Chondrocyte (in vitro differentiated cells): Measurements from ENCODE around the gene SEL1L3. TPM values are rescaled to one million over a fixed set of nuclear protein-coding genes. Genes with fewer than 3 reads are reported as not detected.

ENCODE experiments used
- DNase-seq: peaks from one replicate; pipeline ENCODE4 v3.0.0; 2021; ENCODE audit warnings: mixed read lengths, low spot score
- H3K27ac Mint-ChIP-seq: one replicate; pipeline ENCODE4 v1.8.0; 2021; ENCODE audit warnings: mild to moderate bottlenecking, moderate library complexity, mixed read lengths; ENCODE audit not compliant: unreplicated experiment
- H3K27me3 Mint-ChIP-seq: 2 replicates; pipeline ENCODE4 v1.8.0; 2021; ENCODE audit warnings: low read depth, mixed read lengths
- H3K36me3 Mint-ChIP-seq: 2 replicates; pipeline ENCODE4 v1.8.0; 2021; ENCODE audit warnings: low read depth, mixed read lengths
- H3K4me1 Mint-ChIP-seq: 2 replicates; pipeline ENCODE4 v1.8.0; 2021; ENCODE audit warnings: low read depth, mild to moderate bottlenecking, mixed read lengths
- H3K4me3 Mint-ChIP-seq: one replicate; pipeline ENCODE4 v1.8.0; 2021; ENCODE audit warnings: mild to moderate bottlenecking, moderate library complexity, mixed read lengths; ENCODE audit not compliant: unreplicated experiment
- H3K9me3 Mint-ChIP-seq: 2 replicates; pipeline ENCODE4 v1.8.0; 2021; ENCODE audit warnings: low read depth, mixed read lengths
- CTCF ChIP-seq: fragments of 200-600 bp; sonication (generic); IDR thresholded peaks from 2 replicates; pipeline ENCODE4 v1.5.0; 2021; ENCODE audit warnings: antibody characterized with exemption, mild to moderate bottlenecking, moderate library complexity
- total RNA-seq: library from RNA; stranded (reverse); gene quantifications from 3 replicates; pipeline ENCODE4 v1.2.1, GENCODE V29; 2021

Gene SEL1L3
- total RNA-seq, 1 donor from 2014 or later: 30.3 TPM

GRCh38 chr4:25883565-25883964, 20.8 kb upstream of the SEL1L3 start:
- DNase-seq: no peak
- Mint-ChIP-seq H3K9me3 (no peaks in the 10 kb centered on the region), H3K27ac (no peak overlapping the region), H3K27me3 (no peaks in the 10 kb centered on the region), H3K4me1 (peaks cover 17% of the 10 kb centered on the region), H3K4me3 (no peak overlapping the region), H3K36me3 (no peaks in the 10 kb centered on the region)
- TF ChIP-seq CTCF: no peak

DNA sequence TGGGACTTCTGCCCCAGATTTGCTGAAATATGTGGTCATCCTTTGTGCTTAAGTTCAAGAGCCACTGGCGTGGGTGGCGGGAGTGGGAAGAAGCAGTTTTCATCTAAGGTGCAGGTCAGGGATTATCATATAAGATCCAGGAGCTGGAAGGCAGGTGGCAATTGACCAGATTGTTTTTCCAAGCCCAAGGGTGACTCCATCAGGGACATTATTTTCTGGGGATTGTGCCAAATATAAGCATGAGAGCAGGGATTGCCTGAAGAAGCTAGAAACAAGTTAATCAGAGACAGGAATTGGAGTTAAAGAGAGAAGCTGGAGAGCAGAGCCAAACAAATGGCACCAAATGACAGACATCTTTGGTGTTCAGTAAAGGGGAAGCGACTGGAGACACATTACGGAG, 19.4 kb upstream of the SEL1L3 start:
- Mint-ChIP-seq H3K4me3 (no peak overlapping the region), H3K4me1 (peaks cover 17% of the 10 kb centered on the region), H3K36me3 (no peaks in the 10 kb centered on the region), H3K27me3 (no peaks in the 10 kb centered on the region), H3K27ac (no peak overlapping the region), H3K9me3 (no peaks in the 10 kb centered on the region)
- DNase-seq: no peak
- TF ChIP-seq CTCF: no peak

- DNase-seq: no peak
- TF ChIP-seq CTCF: no peak
- no peaks in the 10 kb centered on the region for H3K9me3 Mint-ChIP-seq
- H3K36me3 Mint-ChIP-seq: no peaks in the 10 kb centered on the region
- no peaks in the 10 kb centered on the region for H3K27me3 Mint-ChIP-seq
- no peak overlapping the region for H3K4me3 Mint-ChIP-seq
- no peak overlapping the region for H3K27ac Mint-ChIP-seq
- H3K4me1 Mint-ChIP-seq: peaks cover 17% of the 10 kb centered on the region
Measured at GRCh38 chr4:25881193-25881592, 18.4 kb upstream of the SEL1L3 start.

DNA sequence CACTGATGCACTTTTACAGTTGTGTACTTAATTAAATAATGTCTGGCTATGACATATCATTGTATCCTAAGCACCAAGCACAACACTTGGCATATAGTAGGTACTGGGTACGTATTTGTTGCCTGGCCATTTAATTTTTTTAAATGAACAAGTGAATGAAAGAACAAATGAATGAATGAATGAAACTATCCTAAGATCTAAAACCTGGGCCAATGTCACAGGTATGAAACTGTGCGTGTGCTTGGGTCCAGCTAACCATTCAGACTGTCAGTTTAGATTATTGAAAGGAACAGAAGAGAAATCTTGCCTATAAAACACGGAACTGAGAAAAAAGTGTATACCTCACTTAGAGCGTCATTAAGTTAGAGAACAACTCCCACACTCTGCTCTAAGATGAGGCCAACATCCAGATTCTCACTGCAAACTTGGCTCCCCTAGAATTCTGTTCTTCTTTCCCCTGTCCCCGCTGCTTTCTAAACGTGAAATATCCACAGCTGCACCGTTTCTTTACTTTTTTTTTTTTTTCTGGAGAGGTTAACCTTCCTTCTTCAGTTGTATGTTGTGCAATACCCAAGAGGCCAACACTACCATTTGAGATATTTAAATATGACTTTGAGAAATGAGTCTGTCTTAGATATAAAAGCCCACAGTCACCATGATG, 17.3 kb upstream of the SEL1L3 start:
- Mint-ChIP-seq H3K36me3 (no peaks in the 10 kb centered on the region), H3K27ac (no peak overlapping the region), H3K9me3 (no peaks in the 10 kb centered on the region), H3K4me1 (peaks cover 17% of the 10 kb centered on the region), H3K4me3 (no peak overlapping the region), H3K27me3 (no peaks in the 10 kb centered on the region)
- no peak for TF ChIP-seq CTCF
- no peak for DNase-seq

DNA sequence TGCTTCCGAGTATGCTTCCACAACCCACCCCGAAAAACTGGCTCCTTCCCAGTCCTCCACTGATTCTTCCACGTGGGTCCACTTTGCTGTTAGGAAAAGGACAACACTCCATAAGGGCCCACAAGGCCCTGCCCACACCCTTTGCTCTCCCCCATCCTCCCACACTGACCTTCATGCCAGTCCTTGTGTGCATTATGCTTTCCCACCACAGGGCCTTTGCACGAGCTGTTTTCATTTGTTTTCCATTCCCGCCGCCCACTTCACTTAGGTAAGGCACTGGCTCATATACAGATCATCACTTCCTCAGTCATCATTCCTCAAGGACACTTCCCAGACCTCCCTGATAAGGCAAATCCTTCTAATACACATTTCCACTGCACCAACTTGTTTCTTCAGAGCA, 16.8 kb upstream of the SEL1L3 start:
- no peak for DNase-seq
- H3K9me3 Mint-ChIP-seq: no peaks in the 10 kb centered on the region
- no peak for TF ChIP-seq CTCF
- H3K27ac Mint-ChIP-seq: no peak overlapping the region
- peaks cover 13% of the 10 kb centered on the region for H3K4me1 Mint-ChIP-seq
- no peaks in the 10 kb centered on the region for H3K27me3 Mint-ChIP-seq
- no peaks in the 10 kb centered on the region for H3K36me3 Mint-ChIP-seq
- no peak overlapping the region for H3K4me3 Mint-ChIP-seq
